Endothelial cell of umbilical vein (primary cell): ENCODE results near the gene KLHL1. TPM values are rescaled to one million over a fixed set of nuclear protein-coding genes. Genes with fewer than 3 reads are reported as not detected.

ENCODE experiments used
- BruUV-seq: library from RNA; stranded (reverse); fragments of 400-500 nt; replicated peaks from 2 replicates; lab custom pipeline; 2021; lab: Mats Ljungman, UMichigan
- CTCF ChIA-PET: fragments of 300-600, 350-600 bp; sonication (Branson Sonifier 250); formaldehyde crosslinking; loops from one replicate; lab custom pipeline; 2021; ENCODE audit warnings: antibody characterized with exemption, inconsistent platforms; lab: Charles Lee
- POLR2A ChIA-PET: fragments of 300-600, 350-600 bp; sonication (Branson Sonifier 250); formaldehyde crosslinking; loops from one replicate; lab custom pipeline; 2021; ENCODE audit warnings: antibody characterized with exemption, inconsistent platforms; lab: Charles Lee
- DNase-seq: peaks from one replicate; pipeline ENCODE4 v3.0.0-alpha.2; 2011; ENCODE audit warnings: low read depth, low spot score
- FAIRE-seq: peaks from 2 replicates; lab custom pipeline; 2011; peaks lifted over from hg19 to GRCh38; lab: Jason Lieb, UNC
- H2AFZ ChIP-seq: 2 replicates; pipeline ENCODE4 v1.6.0; 2012; ENCODE audit warnings: low read depth, low read length, control low read depth, inconsistent platforms
- H3K27ac ChIP-seq: 2 replicates; pipeline ENCODE4 v1.5.1; 2011; ENCODE audit warnings: low read depth, mild to moderate bottlenecking, control low read depth, low read length, moderate library complexity; ENCODE audit not compliant: insufficient read depth
- H3K27me3 ChIP-seq, 2 experiments: 2 replicates each; pipeline versions ENCODE4 v1.6.0 to v1.6.1; 2011; ENCODE audit warnings: low read length in 2 of 2, mixed read lengths in 1 of 2; ENCODE audit not compliant: control insufficient read depth in 2 of 2, insufficient read depth in 2 of 2
- H3K36me3 ChIP-seq, 2 experiments: 2 replicates in 1 of 2; 3 replicates in 1 of 2; pipeline ENCODE4 v1.5.1; 2011; ENCODE audit warnings: low read length in 2 of 2, mild to moderate bottlenecking in 1 of 2, moderate library complexity in 1 of 2; ENCODE audit not compliant: control insufficient read depth in 2 of 2, insufficient read depth in 2 of 2; ENCODE audit errors: extremely low read depth in 1 of 2
- H3K4me1 ChIP-seq: 3 replicates; pipeline ENCODE4 v1.5.1; 2011; ENCODE audit warnings: mild to moderate bottlenecking, low read length; ENCODE audit not compliant: control insufficient read depth, insufficient read depth; ENCODE audit errors: extremely low read depth
- H3K4me2 ChIP-seq: 2 replicates; pipeline ENCODE4 v1.6.1; 2011; ENCODE audit warnings: low read length, control low read depth, mixed read lengths; ENCODE audit not compliant: insufficient read depth
- H3K4me3 ChIP-seq, 3 experiments: fragments of 200-600 bp in 1 of 3; sonication (generic), shearing (Covaris generic) in 1 of 3; replicated peaks in 1 of 3; 2 replicates each; pipeline ENCODE4 v1.5.1; 2011 to 2016; ENCODE audit warnings: control low read depth in 3 of 3, low read length in 3 of 3, mild to moderate bottlenecking in 2 of 3, inconsistent platforms in 1 of 3, low read depth in 1 of 3, moderate library complexity in 1 of 3; ENCODE audit not compliant: insufficient read depth in 1 of 3
- H3K79me2 ChIP-seq: 2 replicates; pipeline ENCODE4 v1.6.0; 2012; ENCODE audit warnings: low read length, inconsistent platforms; ENCODE audit not compliant: control insufficient read depth, insufficient read depth
- H3K9ac ChIP-seq: replicated peaks from 2 replicates; pipeline ENCODE3; 2011; ENCODE audit warnings: low read length, control low read depth; ENCODE audit not compliant: insufficient read depth; ENCODE audit errors: extremely low read depth
- H3K9me1 ChIP-seq: replicated peaks from 3 replicates; pipeline ENCODE4 v1.6.0; 2011; ENCODE audit warnings: mild to moderate bottlenecking, low read length; ENCODE audit not compliant: control insufficient read depth, insufficient read depth; ENCODE audit errors: extremely low read depth
- H3K9me3 ChIP-seq: replicated peaks from 2 replicates; pipeline ENCODE4 v1.5.1; 2012; ENCODE audit warnings: low read length, inconsistent platforms; ENCODE audit not compliant: control insufficient read depth, insufficient read depth
- H4K20me1 ChIP-seq: replicated peaks from 2 replicates; pipeline ENCODE3; 2011; ENCODE audit warnings: mild to moderate bottlenecking, low read length; ENCODE audit not compliant: control insufficient read depth, insufficient read depth; ENCODE audit errors: extremely low read depth
- EZH2 ChIP-seq: IDR thresholded peaks from 2 replicates; pipeline ENCODE4 v1.6.1; 2012; ENCODE audit warnings: borderline replicate concordance, low read depth, mild to moderate bottlenecking, moderate library complexity, low read length, inconsistent platforms; ENCODE audit not compliant: severe bottlenecking
- FOS ChIP-seq: IDR thresholded peaks from 2 replicates; pipeline ENCODE4 v1.6.1; 2011; ENCODE audit warnings: mild to moderate bottlenecking, low read length, moderate library complexity, borderline replicate concordance; ENCODE audit not compliant: insufficient read depth
- GATA2 ChIP-seq: IDR thresholded peaks from 2 replicates; pipeline ENCODE4 v1.7.0; 2011; ENCODE audit warnings: low read depth, mild to moderate bottlenecking, moderate library complexity, mixed read lengths, low read length; ENCODE audit not compliant: insufficient read length, insufficient read depth
- JUN ChIP-seq: IDR thresholded peaks from 2 replicates; pipeline ENCODE4 v1.6.1; 2011; ENCODE audit warnings: borderline replicate concordance, low read depth; ENCODE audit not compliant: insufficient read length, insufficient read depth
- MAX ChIP-seq: IDR thresholded peaks from 2 replicates; pipeline ENCODE4 v1.6.1; 2011; ENCODE audit not compliant: insufficient read depth, insufficient read length
- MYC ChIP-seq: IDR thresholded peaks from one replicate; pipeline ENCODE4 v1.6.1; 2011; ENCODE audit warnings: mild to moderate bottlenecking, low read depth, low read length
- POLR2A ChIP-seq: IDR thresholded peaks from 2 replicates; pipeline ENCODE4 v1.6.1; 2012; ENCODE audit warnings: low read depth, mild to moderate bottlenecking, control low read depth, low read length
- POLR2AphosphoS5 ChIP-seq: IDR thresholded peaks from 2 replicates; pipeline ENCODE4 v1.6.1; 2012; ENCODE audit warnings: low read depth, mild to moderate bottlenecking, control low read depth, low read length, moderate library complexity; ENCODE audit not compliant: insufficient read depth
- dilution Hi-C: fragments of 300-500 bp; cut with MboI; formaldehyde crosslinking; loops from one replicate; pipeline ENCODE4 v1.15.0; 2019; ENCODE audit warnings: low sequenced_read_pairs; ENCODE audit not compliant: extremely low pct_ligation_motif_present
- intact Hi-C: fragments of 100-400 bp; cut with micrococcal nuclease; formaldehyde crosslinking; loops from one replicate; pipeline ENCODE4 v1.10.0; 2022
- polyA plus RNA-seq, 4 experiments: library from polyadenylated mRNA; depleted of rRNA in 3 of 4; stranded (reverse) in 3 of 4; unstranded in 1 of 4; fragments of >200 nt; gene quantifications; 2 replicates each; pipeline versions ENCODE4 v1.2.1 to v1.2.3, GENCODE V29; 2011 to 2012; ENCODE audit warnings: missing spikeins in 1 of 4
- total RNA-seq: library from RNA; stranded (reverse); gene quantifications from 2 replicates; pipeline ENCODE4 v1.2.3, GENCODE V29; 2021
- TF ChIP-seq, protein P1 (sequence below), 2 donors: IDR thresholded peaks; 1 replicate in 1 of 2; 2 replicates in 1 of 2; pipeline ENCODE4 v1.5.1; 2011; ENCODE audit warnings: low read length in 2 of 2, mild to moderate bottlenecking in 2 of 2, moderate library complexity in 2 of 2, control low read depth in 1 of 2, inconsistent platforms in 1 of 2, low read depth in 1 of 2; ENCODE audit not compliant: insufficient read depth in 1 of 2; ENCODE audit errors: extremely low read depth in 1 of 2

KLHL1 gene
- total and polyA plus RNA-seq, 2 donors (not counting 3 experiments of a cell fraction or from before 2014, with no cell fraction given): not detected

GRCh38 chr13:69796256-69796655, 312.0 kb downstream of the KLHL1 start:
- Histone ChIP-seq H3K4me3 (no peak overlapping the region), H3K79me2 (no peaks in the 10 kb centered on the region), H3K4me2 (no peak overlapping the region), H3K36me3 (no peaks in the 10 kb centered on the region), H3K4me1 (no peaks in the 10 kb centered on the region), H3K27ac (no peak overlapping the region), H2AFZ (no peak overlapping the region), H3K27me3 (no peaks in the 10 kb centered on the region), H3K9me3 (no peaks in the 10 kb centered on the region), H4K20me1 (no peaks in the 10 kb centered on the region), H3K9me1 (no peaks in the 10 kb centered on the region), H3K9ac (no peak overlapping the region)
- intact Hi-C loops (no loop called here), dilution Hi-C loops (no loop called here)
- no TSS peak for BruUV-seq
- ChIA-PET POLR2A (no interaction called here), CTCF (no interaction called here)
- TF ChIP-seq FOS (no peak), GATA2 (no peak), MYC (no peak), POLR2AphosphoS5 (no peak), EZH2 (no peak), POLR2A (no peak), JUN (no peak), MAX (no peak)
- TF ChIP-seq, protein P1, sequence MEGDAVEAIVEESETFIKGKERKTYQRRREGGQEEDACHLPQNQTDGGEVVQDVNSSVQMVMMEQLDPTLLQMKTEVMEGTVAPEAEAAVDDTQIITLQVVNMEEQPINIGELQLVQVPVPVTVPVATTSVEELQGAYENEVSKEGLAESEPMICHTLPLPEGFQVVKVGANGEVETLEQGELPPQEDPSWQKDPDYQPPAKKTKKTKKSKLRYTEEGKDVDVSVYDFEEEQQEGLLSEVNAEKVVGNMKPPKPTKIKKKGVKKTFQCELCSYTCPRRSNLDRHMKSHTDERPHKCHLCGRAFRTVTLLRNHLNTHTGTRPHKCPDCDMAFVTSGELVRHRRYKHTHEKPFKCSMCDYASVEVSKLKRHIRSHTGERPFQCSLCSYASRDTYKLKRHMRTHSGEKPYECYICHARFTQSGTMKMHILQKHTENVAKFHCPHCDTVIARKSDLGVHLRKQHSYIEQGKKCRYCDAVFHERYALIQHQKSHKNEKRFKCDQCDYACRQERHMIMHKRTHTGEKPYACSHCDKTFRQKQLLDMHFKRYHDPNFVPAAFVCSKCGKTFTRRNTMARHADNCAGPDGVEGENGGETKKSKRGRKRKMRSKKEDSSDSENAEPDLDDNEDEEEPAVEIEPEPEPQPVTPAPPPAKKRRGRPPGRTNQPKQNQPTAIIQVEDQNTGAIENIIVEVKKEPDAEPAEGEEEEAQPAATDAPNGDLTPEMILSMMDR (IDR thresholded peaks at IDR 0.05; ENCODE audit: extremely low read depth in 1 of 2, insufficient read depth in 1 of 2, low read depth in 1 of 2, low read length in 2 of 2): no peak
- DNase-seq: no peak
- FAIRE-seq: no peak
